IPS-18c (cell line): ENCODE measurements around the gene ADGRD1.

Experiments
- H3K4me3 ChIP-seq: 2 replicates; pipeline ENCODE4 v1.7.0; 2013; ENCODE audit warnings: low read depth, mild to moderate bottlenecking, low read length, moderate library complexity; ENCODE audit not compliant: insufficient read depth
- H3K9me3 ChIP-seq: one replicate; pipeline ENCODE4 v1.6.1; 2013; ENCODE audit warnings: mild to moderate bottlenecking, low read length, moderate library complexity; ENCODE audit not compliant: control insufficient read depth, insufficient read depth

Gene ADGRD1

GRCh38 chr12:131049002-131049401 lies 95.3 kb downstream of the ADGRD1 start:
- H3K4me3 ChIP-seq: no peak overlapping the region
- H3K9me3 ChIP-seq: peaks cover 5% of the 10 kb centered on the region

DNA sequence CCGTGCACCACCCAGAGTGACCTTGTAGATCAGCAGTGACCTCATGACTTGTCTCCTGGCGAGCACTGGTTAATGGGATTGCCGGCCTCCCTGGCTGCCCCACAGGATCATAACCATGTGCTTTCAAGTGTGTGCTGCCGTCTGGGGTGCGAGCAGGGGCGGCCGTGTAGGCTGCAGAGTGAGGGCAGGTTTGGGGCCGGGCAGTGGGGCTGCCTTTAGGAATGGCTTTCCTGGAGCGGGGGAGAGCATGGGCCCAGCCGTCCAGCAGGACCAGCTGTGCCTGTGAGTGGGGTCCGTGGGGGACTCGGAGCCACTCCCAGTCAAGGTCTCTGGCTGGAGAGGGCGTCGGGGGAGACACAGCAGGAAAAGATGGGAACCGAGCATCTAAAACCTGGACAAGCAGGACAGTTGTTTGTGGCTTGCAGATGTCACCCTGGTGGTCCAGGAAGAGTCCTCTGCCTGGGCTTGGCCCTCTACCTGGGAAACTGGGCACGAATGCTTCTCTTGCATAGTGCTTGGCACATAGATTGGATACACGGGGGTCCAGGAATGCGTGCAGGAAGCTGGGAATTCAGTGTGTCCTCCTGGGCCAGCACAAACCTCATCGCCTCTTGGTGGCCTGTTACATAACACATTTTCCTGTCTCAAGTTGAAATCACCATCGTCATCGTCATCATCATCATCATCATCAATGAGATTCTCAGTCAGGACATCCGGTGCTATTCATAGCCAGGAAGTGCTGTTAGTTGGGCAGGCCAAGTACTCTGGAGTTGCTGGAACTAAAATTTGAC lies 96.0 kb downstream of the ADGRD1 start:
- Histone ChIP-seq H3K9me3 (peaks cover 5% of the 10 kb centered on the region), H3K4me3 (no peak overlapping the region)

GRCh38 chr12:131050463-131051154 lies 96.9 kb downstream of the ADGRD1 start:
- Histone ChIP-seq H3K4me3 (no peak overlapping the region), H3K9me3 (peaks cover 5% of the 10 kb centered on the region)

GRCh38 chr12:131051155-131051473 lies 97.4 kb downstream of the ADGRD1 start:
- Histone ChIP-seq H3K9me3 (peaks cover 5% of the 10 kb centered on the region), H3K4me3 (no peak overlapping the region)

GRCh38 chr12:131052063-131052781 lies 98.5 kb downstream of the ADGRD1 start:
- H3K9me3 ChIP-seq: peaks cover 5% of the 10 kb centered on the region
- no peak overlapping the region for H3K4me3 ChIP-seq

DNA sequence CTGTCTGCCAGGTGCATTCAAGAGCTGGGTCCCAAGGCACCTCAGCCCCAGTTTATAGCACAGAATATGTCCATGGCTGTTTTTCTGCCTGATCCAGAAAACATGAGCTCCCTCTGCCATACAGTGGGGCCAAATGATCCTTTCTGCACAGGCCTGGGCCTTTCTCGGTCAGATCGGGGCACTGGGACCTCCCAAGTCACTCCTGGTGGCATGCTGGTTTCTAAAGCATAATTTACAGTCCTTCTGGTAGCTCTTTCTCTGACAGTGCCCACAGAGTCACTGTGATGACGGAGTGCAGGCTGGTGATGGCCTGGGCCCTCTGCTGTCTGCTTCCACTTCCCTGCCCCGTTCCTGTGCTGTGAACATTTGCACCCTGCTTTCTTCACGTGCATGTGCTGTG lies 99.2 kb downstream of the ADGRD1 start:
- no peak overlapping the region for H3K4me3 ChIP-seq
- H3K9me3 ChIP-seq: peaks cover 5% of the 10 kb centered on the region

DNA sequence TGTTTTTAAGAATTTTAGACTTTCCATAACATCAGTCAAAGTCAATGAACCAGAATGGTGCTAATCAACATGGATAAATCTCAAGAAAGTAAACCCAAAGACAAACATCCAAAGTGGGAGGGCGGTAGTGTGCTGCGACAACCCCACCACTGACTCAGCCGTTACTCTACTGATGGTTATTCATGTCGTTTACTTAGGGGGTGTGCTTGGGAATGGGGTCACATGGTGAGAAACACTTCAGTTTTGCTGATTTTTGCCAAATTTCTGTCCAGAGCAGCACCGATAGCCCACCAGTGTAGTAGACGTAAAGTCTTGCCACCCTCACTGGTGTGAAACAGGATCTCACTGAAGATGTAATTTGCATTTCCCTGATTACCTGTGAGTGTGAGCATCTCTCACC lies 99.9 kb downstream of the ADGRD1 start:
- H3K9me3 ChIP-seq: peaks cover 5% of the 10 kb centered on the region
- no peak overlapping the region for H3K4me3 ChIP-seq

GRCh38 chr12:131054345-131055092 lies 100.8 kb downstream of the ADGRD1 start:
- no peak overlapping the region for H3K4me3 ChIP-seq
- peaks cover 5% of the 10 kb centered on the region for H3K9me3 ChIP-seq

DNA sequence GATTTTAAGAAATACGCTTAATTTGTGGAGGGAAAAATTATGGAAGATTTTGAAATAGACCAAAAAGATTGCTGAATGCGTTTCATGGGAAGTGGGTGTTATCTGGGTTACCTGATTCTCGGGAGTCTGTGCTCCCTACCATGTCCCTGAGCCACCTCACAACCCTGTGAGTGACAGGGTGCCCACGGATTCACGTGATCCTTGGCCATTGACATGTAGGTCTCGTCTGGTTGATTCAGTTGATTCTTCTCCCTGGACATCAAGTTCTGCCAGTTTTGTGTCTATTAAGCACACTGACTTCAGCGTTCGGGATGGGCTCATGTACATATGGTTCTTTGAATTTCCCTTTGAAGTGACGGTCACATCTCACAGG lies 101.4 kb downstream of the ADGRD1 start:
- Histone ChIP-seq H3K4me3 (no peak overlapping the region), H3K9me3 (peaks cover 4% of the 10 kb centered on the region)

GRCh38 chr12:131055596-131056233 lies 102.0 kb downstream of the ADGRD1 start:
- no peak overlapping the region for H3K4me3 ChIP-seq
- H3K9me3 ChIP-seq: peaks cover 2% of the 10 kb centered on the region

DNA sequence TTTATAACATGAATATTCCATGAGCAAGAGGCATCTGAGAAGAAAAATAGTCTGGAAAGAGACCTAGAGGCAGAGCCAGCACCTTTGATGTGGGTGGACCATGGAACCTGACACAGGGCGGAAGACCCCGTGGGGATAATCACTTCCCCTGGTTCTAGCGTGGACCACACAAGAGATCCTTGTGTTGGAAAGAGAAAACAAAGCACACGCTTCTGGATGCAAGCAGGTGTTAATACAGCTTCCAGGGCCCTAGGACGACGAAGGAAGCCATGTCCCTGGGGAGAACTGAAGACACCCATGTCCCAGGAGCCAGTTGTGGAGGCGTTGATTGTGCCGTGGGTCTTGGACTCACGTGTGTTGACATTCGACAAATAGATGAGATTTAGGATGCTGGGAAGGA lies 102.9 kb downstream of the ADGRD1 start:
- Histone ChIP-seq H3K4me3 (no peak overlapping the region), H3K9me3 (no peaks in the 10 kb centered on the region)

DNA sequence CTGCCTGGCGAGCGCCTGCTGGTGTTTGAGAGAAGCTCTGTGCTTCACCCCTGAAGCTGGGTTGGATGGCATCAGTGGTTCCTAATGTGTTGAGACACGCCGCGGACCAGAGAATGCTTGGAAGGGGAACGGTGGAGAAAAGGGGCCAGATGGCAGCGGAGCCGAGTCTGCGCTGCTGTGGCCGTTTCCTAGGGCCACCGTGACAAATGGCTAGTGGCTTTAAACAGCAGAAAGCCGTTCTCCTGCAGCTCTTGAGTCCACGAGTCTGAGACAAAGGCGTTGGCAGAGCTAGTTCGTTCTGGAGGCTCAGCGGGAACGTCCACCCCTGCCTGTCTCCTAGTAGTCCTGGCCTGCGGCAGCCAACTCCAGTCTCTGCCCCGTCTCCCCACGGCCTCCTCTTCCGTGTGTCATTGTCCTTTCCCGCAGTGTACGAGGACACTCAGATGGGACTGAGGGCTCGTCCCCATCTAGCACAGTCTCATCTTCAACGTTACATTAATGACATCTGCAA lies 103.6 kb downstream of the ADGRD1 start:
- Histone ChIP-seq H3K4me3 (no peak overlapping the region), H3K9me3 (no peaks in the 10 kb centered on the region)

DNA sequence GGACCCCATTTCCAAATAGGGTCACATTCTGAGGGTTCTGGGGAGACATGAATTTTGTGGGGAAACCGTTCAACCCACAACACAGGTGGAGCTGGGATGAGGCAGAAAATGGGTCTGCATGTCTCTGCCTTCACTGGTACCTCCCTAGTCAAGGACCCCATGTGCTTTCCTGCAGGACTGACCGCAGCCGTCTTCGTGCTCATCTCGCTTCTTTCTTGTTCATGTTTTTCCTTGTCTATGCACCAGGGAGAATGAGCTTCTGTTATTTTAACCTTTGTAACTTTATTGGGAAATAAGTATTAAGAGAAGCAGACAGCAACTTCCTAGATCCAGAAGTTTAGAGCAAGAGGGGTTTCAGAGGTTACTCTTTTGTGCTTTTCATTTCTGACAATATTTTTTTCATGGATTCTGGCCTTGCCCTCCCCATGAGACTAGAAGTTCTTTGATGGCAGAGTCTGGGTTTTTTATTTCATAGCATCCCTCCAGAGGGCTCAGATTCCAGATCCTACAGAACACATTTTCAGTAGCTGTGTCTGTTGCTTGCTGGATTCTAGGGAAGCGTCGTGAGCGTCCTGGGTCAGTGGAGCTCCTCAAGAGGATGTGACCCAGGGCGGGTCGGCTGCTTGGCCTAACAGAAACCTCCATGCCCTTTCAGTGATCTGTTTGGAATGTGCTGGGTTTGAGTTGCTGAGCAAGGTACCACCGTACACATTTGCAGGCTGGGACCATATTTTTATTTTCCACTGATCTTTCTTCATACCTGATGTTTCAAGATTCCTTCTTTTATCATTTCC lies 104.2 kb downstream of the ADGRD1 start:
- H3K9me3 ChIP-seq: no peaks in the 10 kb centered on the region
- no peak overlapping the region for H3K4me3 ChIP-seq

DNA sequence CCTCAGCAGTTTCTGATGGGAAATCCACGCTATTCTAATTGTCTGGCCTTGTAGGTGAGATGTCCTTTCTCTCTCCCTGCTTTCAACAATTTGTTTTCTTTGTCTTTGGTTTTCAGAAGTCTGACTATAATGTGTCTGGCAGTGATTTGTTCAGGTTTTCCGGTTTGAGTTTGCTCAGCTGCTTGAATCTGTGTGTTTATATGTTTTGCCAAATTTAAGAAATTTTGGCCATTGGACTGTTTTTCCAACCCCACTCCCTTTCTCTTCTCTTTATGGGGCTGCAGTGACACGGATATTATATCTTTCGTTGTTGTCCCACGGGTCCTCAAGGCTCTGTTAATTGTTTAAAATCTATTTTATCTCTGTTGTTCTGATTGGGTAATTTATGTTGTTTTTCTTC lies 105.0 kb downstream of the ADGRD1 start:
- Histone ChIP-seq H3K4me3 (no peak overlapping the region), H3K9me3 (no peaks in the 10 kb centered on the region)

DNA sequence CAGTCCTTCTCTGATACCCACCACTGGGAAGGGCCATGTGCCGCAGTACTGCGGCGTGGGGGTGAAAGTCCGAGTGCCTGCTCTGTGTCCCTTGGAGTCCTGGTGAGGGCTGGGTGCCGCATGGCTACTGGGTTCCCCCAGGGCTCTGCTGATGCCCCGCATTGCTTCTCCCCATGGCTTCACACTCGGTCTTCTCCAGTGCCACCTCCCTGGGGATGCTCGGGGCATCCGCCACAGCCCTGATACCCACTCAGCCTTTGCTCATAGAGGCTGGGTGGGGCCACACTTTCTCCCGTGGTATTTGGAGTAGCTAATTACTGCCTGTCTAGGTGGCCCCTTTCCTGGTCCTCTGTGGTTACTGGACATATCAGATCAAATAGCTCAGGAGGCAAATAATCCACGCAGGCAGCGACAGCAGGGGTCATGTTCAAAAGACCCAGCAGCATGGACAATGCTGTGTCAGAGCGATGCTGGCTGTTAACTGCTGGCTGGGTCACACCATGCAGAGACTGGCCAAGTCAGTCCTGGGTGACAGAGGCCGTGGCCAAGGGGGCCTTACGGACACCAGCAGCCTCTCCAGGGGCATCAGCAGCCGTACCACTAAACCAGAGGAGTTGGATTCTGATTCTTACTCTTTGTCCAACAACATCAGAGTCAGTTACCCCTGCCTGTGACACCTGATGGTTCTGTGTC lies 106.5 kb downstream of the ADGRD1 start:
- H3K4me3 ChIP-seq: no peak overlapping the region
- no peaks in the 10 kb centered on the region for H3K9me3 ChIP-seq
